Neural progenitor cell (in vitro differentiated cells): Measurements from ENCODE around the gene PLA2G4D.

Source experiments
- CTCF ChIP-seq: fragments of 200-600 bp; sonication (generic); IDR thresholded peaks from 2 replicates; pipeline ENCODE4 v1.5.1; 2017; ENCODE audit warnings: antibody characterized with exemption, mild to moderate bottlenecking
- EZH2 ChIP-seq: fragments of 200-600 bp; sonication (generic); IDR thresholded peaks from 2 replicates; pipeline ENCODE4 v1.6.1; 2017; ENCODE audit warnings: antibody characterized with exemption, mild to moderate bottlenecking, moderate library complexity

DNA sequence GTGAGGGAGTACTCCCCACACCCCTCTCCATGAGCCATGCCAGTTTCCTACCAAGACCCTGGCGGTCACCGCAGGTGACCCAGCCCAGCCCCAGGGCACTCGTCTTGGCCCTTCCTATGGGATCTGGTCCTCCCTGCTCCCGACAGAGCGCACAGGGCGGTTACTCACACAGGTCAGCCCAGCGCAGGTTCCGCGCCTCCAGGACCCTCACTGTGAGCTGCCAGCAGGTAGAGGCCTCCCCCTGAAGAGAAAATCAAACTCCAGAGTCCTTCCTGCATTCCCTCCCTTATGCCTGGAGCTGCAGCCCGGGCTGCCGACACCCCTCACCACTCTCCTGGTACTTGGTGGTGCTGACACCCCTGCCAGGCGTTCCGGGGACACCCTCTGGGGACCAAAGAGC, 6.9 kb downstream of the PLA2G4D start:
- TF ChIP-seq CTCF (no peak), EZH2 (no peak)
